Liver (tissue), 3 donors: ENCODE measurements around the gene HEG1.

Source experiments
- GABPA ChIP-seq, 2 donors: IDR thresholded peaks in 1 of 2; conservative IDR thresholded peaks in 1 of 2; 2 replicates each; pipeline ENCODE4 v1.6.1; 2016; ENCODE audit warnings: antibody characterized with exemption in 2 of 2, mild to moderate bottlenecking in 1 of 2, moderate library complexity in 1 of 2
- JUND ChIP-seq, 2 donors: IDR thresholded peaks; 2 replicates each; pipeline ENCODE4 v1.6.1; 2016; ENCODE audit warnings: antibody characterized with exemption in 2 of 2
- RAD21 ChIP-seq, 2 donors: IDR thresholded peaks; 2 replicates each; pipeline ENCODE4 v1.6.1; 2016; ENCODE audit warnings: antibody characterized with exemption in 2 of 2, mild to moderate bottlenecking in 2 of 2
- SP1 ChIP-seq: IDR thresholded peaks from 2 replicates; pipeline ENCODE4 v1.6.1; 2018; ENCODE audit warnings: antibody characterized with exemption, mild to moderate bottlenecking
- TF ChIP-seq, protein P1 (sequence below): fragments of 150-350 bp; IDR thresholded peaks from 2 replicates; pipeline ENCODE4 v1.5.1; 2017; ENCODE audit warnings: improper control_type of control experiment, low read depth, low read length; ENCODE audit not compliant: missing input control
- donor health status: healthy.
- donor health status: healthy.

DNA sequence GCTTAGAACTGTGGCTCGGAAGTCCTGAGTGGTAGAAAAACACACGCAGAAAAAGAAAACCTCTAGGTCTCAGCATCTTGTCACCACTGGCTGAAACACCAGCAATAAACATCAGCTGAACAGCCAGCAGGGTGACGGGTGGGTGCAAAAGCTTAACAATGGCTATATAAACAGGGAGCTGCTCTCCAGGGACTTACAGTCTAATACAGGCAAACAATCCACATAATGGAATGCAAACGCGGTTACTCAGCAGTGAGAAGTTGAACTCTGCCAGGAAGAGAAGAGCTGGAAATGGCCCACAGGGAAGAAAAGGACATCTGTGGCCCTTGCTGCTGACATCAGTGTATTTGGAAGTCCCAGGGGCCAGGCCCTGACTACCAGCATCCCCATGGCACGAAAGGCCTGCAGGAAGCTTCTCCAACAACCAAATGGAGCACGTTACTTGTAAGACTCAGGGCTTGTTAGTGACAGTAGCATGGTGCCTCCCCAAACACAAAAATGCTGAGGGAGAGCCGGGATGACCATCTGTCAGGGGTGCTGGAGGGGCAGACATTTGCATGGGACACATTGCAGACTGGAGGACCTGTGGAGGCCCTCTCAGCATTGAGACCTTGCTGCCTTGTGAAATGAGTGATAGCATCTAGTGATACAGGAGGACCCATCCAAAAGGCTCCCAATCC, 3.0 kb downstream of the HEG1 start:
- TF ChIP-seq JUND (IDR thresholded peaks at IDR 0.05) (no peak), GABPA (IDR thresholded peaks at IDR 0.05 in 1 of 2, conservative IDR thresholded peaks at IDR 0.05 in 1 of 2) (no peak), SP1 (no peak), RAD21 (IDR thresholded peaks at IDR 0.05) (no peak)
- TF ChIP-seq, protein P1, sequence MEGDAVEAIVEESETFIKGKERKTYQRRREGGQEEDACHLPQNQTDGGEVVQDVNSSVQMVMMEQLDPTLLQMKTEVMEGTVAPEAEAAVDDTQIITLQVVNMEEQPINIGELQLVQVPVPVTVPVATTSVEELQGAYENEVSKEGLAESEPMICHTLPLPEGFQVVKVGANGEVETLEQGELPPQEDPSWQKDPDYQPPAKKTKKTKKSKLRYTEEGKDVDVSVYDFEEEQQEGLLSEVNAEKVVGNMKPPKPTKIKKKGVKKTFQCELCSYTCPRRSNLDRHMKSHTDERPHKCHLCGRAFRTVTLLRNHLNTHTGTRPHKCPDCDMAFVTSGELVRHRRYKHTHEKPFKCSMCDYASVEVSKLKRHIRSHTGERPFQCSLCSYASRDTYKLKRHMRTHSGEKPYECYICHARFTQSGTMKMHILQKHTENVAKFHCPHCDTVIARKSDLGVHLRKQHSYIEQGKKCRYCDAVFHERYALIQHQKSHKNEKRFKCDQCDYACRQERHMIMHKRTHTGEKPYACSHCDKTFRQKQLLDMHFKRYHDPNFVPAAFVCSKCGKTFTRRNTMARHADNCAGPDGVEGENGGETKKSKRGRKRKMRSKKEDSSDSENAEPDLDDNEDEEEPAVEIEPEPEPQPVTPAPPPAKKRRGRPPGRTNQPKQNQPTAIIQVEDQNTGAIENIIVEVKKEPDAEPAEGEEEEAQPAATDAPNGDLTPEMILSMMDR: no peak
